Ishikawa (cell line): ENCODE data around the gene BDNF.

Source experiments
- CEBPB ChIP-seq: IDR thresholded peaks from 2 replicates; pipeline ENCODE4 v1.6.1; 2012
- CREB1 ChIP-seq: IDR thresholded peaks from 2 replicates; pipeline ENCODE4 v1.6.1; 2012; ENCODE audit warnings: low read depth
- EGR1 ChIP-seq: IDR thresholded peaks from 2 replicates; pipeline ENCODE4 v1.6.1; 2012
- EP300 ChIP-seq: IDR thresholded peaks from 2 replicates; pipeline ENCODE4 v1.6.1; 2012; ENCODE audit warnings: borderline replicate concordance
- FOXM1 ChIP-seq: IDR thresholded peaks from 2 replicates; pipeline ENCODE4 v1.6.1; 2012; ENCODE audit warnings: low read depth, borderline replicate concordance
- MAX ChIP-seq: IDR thresholded peaks from 2 replicates; pipeline ENCODE4 v1.6.1; 2012
- NFIC ChIP-seq: IDR thresholded peaks from 2 replicates; pipeline ENCODE4 v1.6.1; 2012
- RAD21 ChIP-seq: IDR thresholded peaks from 2 replicates; pipeline ENCODE4 v1.6.1; 2012; ENCODE audit warnings: low read depth
- REST ChIP-seq: IDR thresholded peaks from 2 replicates; pipeline ENCODE4 v1.6.1; 2012; ENCODE audit warnings: low read depth, mild to moderate bottlenecking
- TAF1 ChIP-seq: IDR thresholded peaks from 2 replicates; pipeline ENCODE4 v1.6.1; 2012; ENCODE audit warnings: low read depth, mild to moderate bottlenecking
- TCF12 ChIP-seq: IDR thresholded peaks from 2 replicates; pipeline ENCODE4 v1.6.1; 2012; ENCODE audit warnings: low read depth
- TEAD4 ChIP-seq: IDR thresholded peaks from 2 replicates; pipeline ENCODE4 v1.6.1; 2012
- YY1 ChIP-seq: IDR thresholded peaks from 2 replicates; pipeline ENCODE4 v1.6.1; 2012; ENCODE audit warnings: low read depth
- ZBTB7A ChIP-seq: IDR thresholded peaks from 2 replicates; pipeline ENCODE4 v1.6.1; 2012; ENCODE audit warnings: low read depth
- TF ChIP-seq, protein P1 (sequence below): IDR thresholded peaks from 2 replicates; pipeline ENCODE4 v1.6.1; 2012

BDNF gene

GRCh38 chr11:27626269-27626937, 73.9 kb downstream of the BDNF start:
- TF ChIP-seq, protein P1, sequence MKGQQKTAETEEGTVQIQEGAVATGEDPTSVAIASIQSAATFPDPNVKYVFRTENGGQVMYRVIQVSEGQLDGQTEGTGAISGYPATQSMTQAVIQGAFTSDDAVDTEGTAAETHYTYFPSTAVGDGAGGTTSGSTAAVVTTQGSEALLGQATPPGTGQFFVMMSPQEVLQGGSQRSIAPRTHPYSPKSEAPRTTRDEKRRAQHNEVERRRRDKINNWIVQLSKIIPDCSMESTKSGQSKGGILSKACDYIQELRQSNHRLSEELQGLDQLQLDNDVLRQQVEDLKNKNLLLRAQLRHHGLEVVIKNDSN = no peak
- TF ChIP-seq REST (no peak), EGR1 (no peak), RAD21 (no peak), NFIC (no peak), ZBTB7A (no peak)

- TF ChIP-seq MAX (no peak), FOXM1 (no peak), YY1 (no peak), NFIC (no peak), CREB1 (no peak), ZBTB7A (no peak), EGR1 (no peak), CEBPB (no peak), TCF12 (no peak), TEAD4 (no peak), RAD21 (no peak), REST (no peak), TAF1 (no peak), EP300 (no peak)
- TF ChIP-seq, protein P1 = no peak
Observed at GRCh38 chr11:27625347-27625912, 74.8 kb downstream of the BDNF start.

DNA sequence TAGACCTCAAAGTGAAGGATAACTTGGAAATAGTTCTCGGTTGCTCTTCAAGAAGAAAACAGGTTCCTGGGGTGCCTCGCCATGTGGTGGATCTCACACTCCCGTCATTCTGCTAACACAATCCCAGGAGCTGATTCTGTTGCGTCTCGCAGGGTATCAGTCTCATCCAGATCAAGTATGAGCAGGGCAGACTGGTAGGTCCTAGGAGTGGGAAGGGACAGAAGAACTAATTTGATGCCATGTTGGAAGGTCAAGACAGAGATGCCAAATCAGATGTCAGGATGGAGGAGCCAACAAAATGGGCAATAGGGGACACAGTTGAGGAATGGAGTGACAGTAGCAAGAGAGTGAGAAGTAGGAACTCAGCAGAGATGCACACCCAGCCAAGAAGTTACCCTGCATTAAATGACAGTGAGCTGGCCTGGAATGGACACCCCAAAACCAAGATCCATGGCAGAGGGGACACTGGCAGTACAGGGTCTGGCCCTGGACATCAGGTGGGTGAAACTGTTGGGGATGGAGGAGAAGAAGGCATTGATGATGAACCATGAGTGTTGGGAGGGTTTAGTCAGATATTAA, 76.2 kb downstream of the BDNF start:
- no peak for TF ChIP-seq NFIC
- no peak for TF ChIP-seq CREB1
- TF ChIP-seq, protein P1 = no peak
- TF ChIP-seq CEBPB = no peak
- TF ChIP-seq TCF12 = no peak

DNA sequence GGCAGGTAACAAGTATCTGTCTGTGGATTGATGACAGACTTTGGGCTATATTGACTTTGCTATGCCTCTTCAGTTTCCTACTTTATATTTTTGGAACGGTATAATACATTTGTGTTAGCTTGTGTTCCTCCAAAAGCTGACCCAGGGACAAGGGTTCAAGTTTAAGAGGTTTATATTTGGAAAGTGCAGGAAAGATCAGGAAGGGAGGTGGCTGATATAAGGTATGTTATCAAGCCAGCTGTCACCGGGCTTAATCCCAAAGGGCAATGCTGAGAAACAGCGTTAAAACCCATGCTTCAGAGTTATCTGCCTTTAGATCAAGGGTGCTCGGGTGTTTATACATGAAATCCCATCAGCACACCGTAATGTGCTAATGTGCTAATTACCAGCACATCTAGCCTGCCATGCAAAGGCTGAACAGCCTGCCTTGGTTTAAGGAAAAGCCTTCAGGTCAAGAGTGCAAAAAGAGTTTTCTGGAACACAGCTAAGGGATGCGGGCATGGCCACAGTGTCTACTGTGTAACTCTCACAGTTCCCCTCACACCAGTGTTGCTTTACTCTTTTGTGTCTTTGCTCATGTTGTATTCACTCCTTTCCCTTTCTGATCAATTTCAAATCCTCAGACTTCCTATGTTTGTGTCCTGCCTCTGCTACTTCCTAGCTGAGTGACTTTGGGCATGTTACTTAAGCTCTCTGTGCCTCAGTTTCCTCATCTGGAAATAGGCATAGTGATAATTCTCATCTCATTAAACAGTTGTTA, 77.5 kb downstream of the BDNF start:
- TF ChIP-seq EGR1 (no peak), TAF1 (no peak), RAD21 (no peak), YY1 (no peak), NFIC (no peak), FOXM1 (no peak), ZBTB7A (no peak), TCF12 (no peak), CEBPB (no peak), CREB1 (no peak), TEAD4 (no peak), MAX (no peak), EP300 (no peak)
- TF ChIP-seq, protein P1 = no peak
